Stimulated activated naive CD8-positive, alpha-beta T cell treated with anti-CD3 and anti-CD28 coated beads, Interleukin-15, amount 100 ng/mL, for 72 hours (primary cell): ENCODE measurements around the gene PAPLN.
"Not testable (repeated sequence)": the region's sequence is repeated elsewhere in the genome, so short reads cannot be mapped to it uniquely, and the experiment has no call there.

Source experiments
- ATAC-seq: fragments of 150-1000 bp; cut with Tn5 transposase; 2 replicates; pipeline ENCODE4 v1.10.0; 2021; ENCODE audit warnings: mild to moderate bottlenecking, moderate library complexity
- DNase-seq, 2 donors: peaks; one replicate each; pipeline ENCODE4 v3.0.0; 2021 to 2022
- H3K27ac Mint-ChIP-seq, 2 donors: one replicate each; pipeline ENCODE4 v1.8.0; 2022; ENCODE audit warnings: mild to moderate bottlenecking in 2 of 2, mixed read lengths in 2 of 2, moderate library complexity in 2 of 2
- H3K27me3 Mint-ChIP-seq: one replicate; pipeline ENCODE4 v1.8.0; 2022; ENCODE audit warnings: mixed read lengths
- H3K4me1 Mint-ChIP-seq: one replicate; pipeline ENCODE4 v1.8.0; 2022; ENCODE audit warnings: mild to moderate bottlenecking, mixed read lengths
- H3K4me3 Mint-ChIP-seq, 2 donors: one replicate each; pipeline ENCODE4 v1.8.0; 2022; ENCODE audit warnings: mild to moderate bottlenecking in 2 of 2, mixed read lengths in 2 of 2, moderate library complexity in 1 of 2
- H3K9me3 Mint-ChIP-seq, 2 donors: one replicate each; pipeline ENCODE4 v1.8.0; 2022; ENCODE audit warnings: mixed read lengths in 2 of 2

PAPLN gene

DNA sequence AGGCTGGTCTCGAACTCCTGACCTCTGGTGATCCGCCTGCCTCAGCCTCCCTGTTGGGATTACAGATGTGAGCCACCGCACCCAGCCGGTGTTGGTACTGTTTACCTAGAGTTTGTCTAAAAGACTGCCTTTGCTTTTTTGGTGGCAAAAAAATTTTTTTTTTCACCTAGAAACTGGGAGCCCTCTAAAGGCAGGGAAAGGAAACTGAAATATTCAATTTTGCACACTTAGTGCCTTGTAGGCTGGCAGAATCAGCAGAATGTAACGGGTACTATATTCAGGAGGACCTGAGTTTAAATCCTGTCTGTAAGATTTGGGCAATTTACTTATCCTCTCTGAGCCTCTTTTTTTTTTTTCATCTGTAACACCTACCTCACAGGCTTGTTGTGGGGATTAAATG, 43.6 kb downstream of the PAPLN start:
- no peak for DNase-seq
- H3K27me3 Mint-ChIP-seq, result no peaks in the 10 kb centered on the region
- H3K4me3 Mint-ChIP-seq, result no peak overlapping the region
- peaks cover 8% of the 10 kb centered on the region for H3K4me1 Mint-ChIP-seq
- no peak overlapping the region for H3K27ac Mint-ChIP-seq
- ATAC-seq, result no peak
- no peaks in the 10 kb centered on the region for H3K9me3 Mint-ChIP-seq

GRCh38 chr14:73283608-73284379, 46.5 kb downstream of the PAPLN start:
- no peaks in the 10 kb centered on the region for H3K27me3 Mint-ChIP-seq
- no peaks in the 10 kb centered on the region for H3K9me3 Mint-ChIP-seq
- no peak overlapping the region for H3K4me3 Mint-ChIP-seq
- no peak for DNase-seq
- H3K27ac Mint-ChIP-seq, result no peak overlapping the region
- H3K4me1 Mint-ChIP-seq, result peaks cover 9% of the 10 kb centered on the region
- ATAC-seq, result no peak

DNA sequence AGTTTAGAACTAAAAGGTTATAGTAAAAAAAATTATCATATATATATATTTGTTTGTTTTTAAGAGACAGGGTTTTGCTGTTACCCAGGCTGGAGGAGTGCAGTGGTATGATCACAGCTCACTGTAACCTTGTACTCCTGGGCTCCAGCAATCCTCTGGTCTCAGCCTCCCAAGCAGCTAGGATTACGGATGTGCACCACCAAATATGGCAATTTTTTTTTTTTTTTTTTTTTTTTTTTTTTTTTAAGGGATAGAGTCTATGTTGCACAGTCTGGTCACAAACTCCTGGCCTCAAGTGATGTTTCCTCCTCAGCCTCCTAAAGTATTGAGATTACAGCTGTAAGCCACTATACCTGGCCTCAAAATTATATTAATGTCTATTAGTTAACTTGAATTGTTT, 48.7 kb downstream of the PAPLN start:
- no peaks in the 10 kb centered on the region for H3K9me3 Mint-ChIP-seq
- no peak for DNase-seq
- no peak overlapping the region for H3K27ac Mint-ChIP-seq
- no peak for ATAC-seq
- H3K4me3 Mint-ChIP-seq, result no peak overlapping the region
- no peaks in the 10 kb centered on the region for H3K27me3 Mint-ChIP-seq
- H3K4me1 Mint-ChIP-seq, result peaks cover 31% of the 10 kb centered on the region

- ATAC-seq, result no peak
- DNase-seq, result no peak
- Mint-ChIP-seq H3K4me1 (peaks cover 34% of the 10 kb centered on the region), H3K4me3 (no peak overlapping the region), H3K27me3 (no peaks in the 10 kb centered on the region), H3K9me3 (no peaks in the 10 kb centered on the region), H3K27ac (no peak overlapping the region)
These were observed 49.3 kb downstream of the PAPLN start for GRCh38 chr14:73286598-73286997.

GRCh38 chr14:73287071-73287470, 49.8 kb downstream of the PAPLN start:
- Mint-ChIP-seq H3K9me3 (no peaks in the 10 kb centered on the region), H3K27ac (no peak overlapping the region), H3K4me1 (peaks cover 34% of the 10 kb centered on the region), H3K27me3 (no peaks in the 10 kb centered on the region), H3K4me3 (no peak overlapping the region)
- no peak for ATAC-seq
- no peak for DNase-seq

DNA sequence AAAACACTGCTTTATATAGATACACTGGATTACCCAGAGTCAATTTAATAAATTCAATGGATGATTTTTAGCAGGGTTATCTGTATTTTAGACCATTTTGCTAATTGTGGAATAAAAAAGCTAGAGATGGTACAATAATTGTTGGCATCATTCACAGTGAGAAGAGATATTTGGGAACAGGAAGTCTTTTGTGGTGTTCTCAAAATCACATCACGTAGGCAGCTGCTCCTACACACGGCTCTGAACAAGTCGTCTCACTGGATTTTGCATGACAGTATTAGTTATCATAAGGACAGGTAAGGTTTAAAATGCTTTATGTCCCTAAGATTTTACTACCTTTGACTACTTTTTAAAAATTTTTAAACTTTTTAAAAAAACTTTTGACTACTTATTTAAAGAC, 52.0 kb downstream of the PAPLN start:
- no peaks in the 10 kb centered on the region for H3K9me3 Mint-ChIP-seq
- H3K4me3 Mint-ChIP-seq, result peak overlapping the region in 1 of 2 donors; percentile 37
- DNase-seq (no peak), ATAC-seq (no peak)
- H3K27me3 Mint-ChIP-seq, result no peaks in the 10 kb centered on the region
- no peak overlapping the region for H3K27ac Mint-ChIP-seq
- peaks cover 42% of the 10 kb centered on the region for H3K4me1 Mint-ChIP-seq

GRCh38 chr14:73289729-73290128, 52.4 kb downstream of the PAPLN start:
- peaks cover 43% of the 10 kb centered on the region for H3K4me1 Mint-ChIP-seq
- H3K9me3 Mint-ChIP-seq, result no peaks in the 10 kb centered on the region
- no peak for DNase-seq
- H3K27me3 Mint-ChIP-seq, result no peaks in the 10 kb centered on the region
- peak overlapping the region; percentile 8 to 37 for H3K4me3 Mint-ChIP-seq
- no peak overlapping the region for H3K27ac Mint-ChIP-seq
- ATAC-seq, result no peak

DNA sequence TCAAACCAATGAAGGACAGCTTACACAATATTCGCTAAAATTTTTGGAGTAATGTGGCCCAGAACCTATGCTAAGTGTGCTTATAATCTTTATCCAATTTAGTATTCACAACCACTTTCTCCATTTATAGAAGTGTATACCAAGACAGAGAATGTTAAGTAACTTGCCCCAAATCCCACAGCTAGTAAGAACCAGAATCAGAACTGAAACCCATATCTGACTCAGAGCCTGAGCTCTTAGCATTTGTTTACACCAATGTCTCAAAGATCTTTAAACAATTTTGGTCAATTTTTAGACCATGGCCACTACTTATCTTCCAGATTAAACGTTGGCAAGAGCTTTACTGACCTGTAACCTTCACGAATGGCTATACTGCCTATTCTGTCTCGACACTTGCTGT, 53.0 kb downstream of the PAPLN start:
- Mint-ChIP-seq H3K27ac (no peak overlapping the region), H3K27me3 (no peaks in the 10 kb centered on the region), H3K4me1 (peaks cover 43% of the 10 kb centered on the region), H3K9me3 (no peaks in the 10 kb centered on the region), H3K4me3 (peak overlapping the region; percentile 8 to 37)
- ATAC-seq (peak; percentile 96), DNase-seq (peak in 1 of 2 donors; percentile 34)

DNA sequence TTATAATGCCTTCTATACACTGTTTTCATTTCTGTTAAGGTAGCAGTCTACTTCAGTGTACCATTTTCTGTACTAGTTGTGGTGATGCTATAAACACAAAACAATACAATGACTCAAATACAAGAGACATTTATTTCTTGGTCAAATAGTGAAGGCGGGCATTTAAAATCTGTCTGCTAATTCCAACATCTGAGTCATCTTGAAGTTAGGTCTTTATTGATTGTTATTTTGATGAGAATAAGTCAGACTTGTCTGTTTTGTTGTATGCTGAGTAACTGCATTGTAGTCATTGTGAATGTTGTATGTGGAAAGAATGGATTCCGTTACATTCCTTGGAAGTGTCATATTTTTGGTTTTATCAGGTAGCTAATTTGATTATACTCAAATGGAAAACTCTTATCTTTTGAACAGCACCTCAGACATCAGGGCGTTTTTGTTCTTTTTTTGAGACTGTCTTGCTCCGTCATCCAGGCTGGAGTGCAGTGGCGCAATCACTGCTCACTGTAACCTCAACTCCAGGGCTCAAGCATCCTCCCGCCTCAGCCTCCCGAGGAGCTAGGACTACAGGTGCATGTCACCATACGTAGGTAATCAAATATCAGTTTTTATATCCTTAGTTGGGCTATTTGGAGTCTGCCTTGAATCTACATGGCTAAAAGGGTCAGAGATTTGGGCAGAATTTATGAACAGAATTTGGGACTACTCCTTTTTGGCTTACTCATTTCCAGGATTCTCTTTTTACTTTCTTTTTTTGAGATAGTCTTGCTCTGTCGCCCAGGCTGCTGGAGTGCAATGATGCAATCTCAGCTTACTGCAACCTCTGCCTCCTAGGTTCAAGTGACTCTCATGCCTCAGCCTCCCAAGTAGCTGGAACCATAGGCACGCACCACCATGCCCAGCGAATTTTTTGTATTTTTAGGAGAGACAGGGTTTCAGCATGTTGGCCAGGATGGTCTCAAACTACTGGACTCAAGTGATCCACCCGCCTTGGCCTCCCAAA, 56.8 kb downstream of the PAPLN start:
- ATAC-seq, result no peak
- no peaks in the 10 kb centered on the region for H3K9me3 Mint-ChIP-seq
- H3K4me1 Mint-ChIP-seq, result peaks cover 39% of the 10 kb centered on the region
- no peak overlapping the region for H3K4me3 Mint-ChIP-seq
- H3K27ac Mint-ChIP-seq, result no peak overlapping the region
- H3K27me3 Mint-ChIP-seq, result no peaks in the 10 kb centered on the region
- no peak for DNase-seq

DNA sequence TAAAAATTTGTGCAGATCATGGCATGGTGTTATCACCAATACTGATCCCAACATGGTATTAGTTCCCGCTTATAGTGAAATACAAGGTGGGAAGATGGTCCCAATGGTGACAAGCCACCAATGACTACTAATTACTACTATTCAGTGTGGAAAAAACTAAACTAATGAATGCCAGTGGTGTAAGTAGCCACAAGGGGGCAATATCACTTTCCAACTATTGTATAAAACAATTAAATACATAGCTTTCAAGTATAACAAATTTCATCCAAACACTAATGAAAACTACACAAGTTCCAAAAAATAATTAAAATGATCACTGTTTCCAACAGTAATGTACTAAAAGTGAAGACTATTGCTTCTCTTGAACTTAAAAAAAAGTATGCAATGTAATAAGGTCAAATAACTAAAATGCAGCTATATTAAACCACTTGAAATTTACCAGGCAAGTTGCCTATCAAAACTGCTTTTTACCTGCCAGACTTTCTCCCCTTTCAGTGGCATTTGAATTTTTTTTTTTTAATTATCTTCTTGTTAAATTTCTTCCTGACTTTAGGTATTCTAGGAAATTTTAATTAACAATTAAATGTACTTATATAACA, 58.0 kb downstream of the PAPLN start:
- Mint-ChIP-seq H3K4me1 (peaks cover 27% of the 10 kb centered on the region), H3K27me3 (no peaks in the 10 kb centered on the region), H3K4me3 (no peak overlapping the region), H3K27ac (no peak overlapping the region), H3K9me3 (no peaks in the 10 kb centered on the region)
- no peak for DNase-seq
- no peak for ATAC-seq

DNA sequence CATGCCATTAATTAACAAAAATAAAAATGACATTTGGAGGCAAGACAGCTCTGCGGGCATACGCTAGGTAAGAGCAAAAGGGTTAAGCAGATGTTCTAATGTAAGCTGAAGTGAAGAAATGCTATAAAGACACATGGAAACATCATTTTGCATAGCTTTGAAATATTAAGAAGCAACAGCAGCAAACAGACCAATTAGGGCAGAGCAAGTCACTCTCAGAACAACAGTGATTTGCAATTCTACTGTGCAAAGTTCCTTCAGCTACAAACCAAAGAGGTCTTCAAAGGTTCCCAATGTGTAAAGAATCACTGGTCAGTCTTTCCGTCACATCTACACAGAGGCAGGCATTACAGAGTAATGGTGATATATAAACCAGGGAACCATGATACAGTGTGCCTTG, 68.2 kb downstream of the PAPLN start:
- Mint-ChIP-seq H3K9me3 (no peaks in the 10 kb centered on the region), H3K4me3 (no peak overlapping the region), H3K4me1 (peaks cover 6% of the 10 kb centered on the region), H3K27ac (no peak overlapping the region), H3K27me3 (no peaks in the 10 kb centered on the region)
- no peak for ATAC-seq
- DNase-seq, result no peak

DNA sequence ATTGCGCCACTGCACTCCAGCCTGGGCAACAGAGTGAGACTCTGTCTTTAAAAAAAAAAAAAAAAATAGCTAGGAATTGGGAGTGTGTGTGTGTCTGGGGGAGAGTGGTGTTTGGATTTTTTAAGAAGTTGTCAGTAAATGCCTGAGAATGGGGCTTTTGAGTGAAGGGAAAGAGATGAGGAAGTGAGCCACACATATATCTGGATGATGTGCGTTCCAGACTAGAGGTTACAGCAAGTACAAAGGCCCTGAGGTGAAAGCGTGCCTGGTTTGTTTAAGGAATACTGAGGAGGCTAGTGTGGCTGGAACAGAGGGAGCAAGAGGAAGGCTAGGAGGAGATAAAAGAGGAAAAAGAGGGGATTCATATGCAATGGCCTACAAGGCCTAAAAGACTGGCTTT, 70.0 kb downstream of the PAPLN start:
- no peak overlapping the region for H3K4me3 Mint-ChIP-seq
- H3K9me3 Mint-ChIP-seq, result no peaks in the 10 kb centered on the region
- no peak for DNase-seq
- peak overlapping the region in 1 of 2 donors; percentile 59 for H3K27ac Mint-ChIP-seq
- H3K4me1 Mint-ChIP-seq, result peaks cover 9% of the 10 kb centered on the region
- no peak for ATAC-seq
- H3K27me3 Mint-ChIP-seq, result no peaks in the 10 kb centered on the region

DNA sequence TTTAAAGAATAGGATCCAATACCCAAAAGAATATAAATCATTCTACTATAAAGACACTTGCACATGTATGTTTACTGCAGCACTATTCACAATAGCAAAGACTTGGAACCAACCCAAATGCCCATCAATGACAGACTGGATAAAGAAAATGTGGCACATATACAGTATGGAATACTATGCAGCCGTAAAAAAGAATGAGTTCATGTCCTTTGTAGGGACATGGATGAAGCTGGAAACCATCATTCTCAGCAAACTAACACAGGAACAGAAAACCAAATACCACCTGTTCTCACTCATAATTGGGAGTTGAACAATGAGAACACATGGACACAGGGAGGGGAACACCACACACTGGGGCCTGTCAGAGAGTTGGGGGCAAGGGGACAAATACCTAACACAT, 71.9 kb downstream of the PAPLN start:
- H3K4me1 Mint-ChIP-seq, result peaks cover 10% of the 10 kb centered on the region
- ATAC-seq, H3K4me3 Mint-ChIP-seq, H3K27me3 Mint-ChIP-seq, H3K27ac Mint-ChIP-seq, DNase-seq, H3K9me3 Mint-ChIP-seq: not testable (repeated sequence)

DNA sequence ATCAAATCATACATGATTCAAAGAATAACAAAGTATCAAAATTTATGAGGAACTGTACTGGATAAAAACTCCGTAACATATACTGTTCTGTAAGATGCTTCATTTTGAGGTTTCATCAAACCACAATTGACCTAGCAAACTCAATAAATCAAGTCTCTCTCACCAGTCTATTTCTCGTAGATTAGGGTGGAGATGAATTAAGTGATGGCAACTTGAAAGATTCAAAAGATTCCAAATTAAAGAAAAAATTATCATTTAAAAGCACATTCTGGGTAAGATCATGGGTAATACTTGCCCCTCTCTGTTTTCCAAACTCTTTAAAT, 74.4 kb downstream of the PAPLN start:
- Mint-ChIP-seq H3K9me3 (no peaks in the 10 kb centered on the region), H3K4me3 (peak overlapping the region in 1 of 2 donors; percentile 28), H3K27me3 (no peaks in the 10 kb centered on the region), H3K27ac (peak overlapping the region in 1 of 2 donors; percentile 57), H3K4me1 (peaks cover 8% of the 10 kb centered on the region)
- ATAC-seq, result no peak
- DNase-seq, result no peak

DNA sequence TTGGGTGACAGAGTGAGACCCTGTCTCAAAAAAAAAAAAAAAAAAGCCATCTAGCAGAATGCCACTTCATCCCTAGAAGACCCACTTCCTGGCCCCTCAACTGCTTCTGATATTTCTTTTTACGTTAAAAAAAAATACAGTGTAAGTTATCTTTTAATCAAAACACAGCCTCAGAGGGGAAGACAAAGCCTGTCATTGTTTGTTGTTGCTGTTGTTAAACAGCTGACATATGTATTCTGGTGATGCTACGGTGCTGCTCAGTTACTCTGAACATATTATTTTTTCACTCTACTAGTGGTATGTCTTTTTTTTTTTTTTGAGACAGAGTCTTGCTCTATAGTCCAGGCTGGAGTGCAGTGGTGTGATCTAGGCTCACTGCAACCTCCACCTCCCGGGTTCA, 75.4 kb downstream of the PAPLN start:
- H3K4me1 Mint-ChIP-seq, result peaks cover 8% of the 10 kb centered on the region
- H3K27ac Mint-ChIP-seq, result no peak overlapping the region
- DNase-seq (no peak), ATAC-seq (no peak)
- no peaks in the 10 kb centered on the region for H3K27me3 Mint-ChIP-seq
- no peak overlapping the region for H3K4me3 Mint-ChIP-seq
- no peaks in the 10 kb centered on the region for H3K9me3 Mint-ChIP-seq

DNA sequence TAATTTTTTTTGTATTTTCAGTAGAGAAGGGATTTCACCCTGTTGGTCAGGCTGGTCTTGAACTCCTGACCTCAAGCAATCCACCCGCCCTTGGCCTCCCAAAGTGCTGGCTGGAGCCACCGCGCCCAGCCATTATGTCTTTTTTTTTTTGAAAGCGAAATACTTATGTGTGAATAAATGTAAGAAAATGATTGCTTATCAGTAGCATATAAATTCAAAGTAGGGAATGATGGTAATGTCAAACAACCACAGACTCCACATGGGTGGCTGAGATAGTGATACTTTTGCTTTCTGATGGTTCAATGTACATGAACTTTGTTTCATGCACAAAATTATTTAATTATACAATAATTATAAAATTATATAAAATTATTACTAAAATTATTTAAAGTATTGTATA, 75.8 kb downstream of the PAPLN start:
- DNase-seq, result no peak
- no peaks in the 10 kb centered on the region for H3K9me3 Mint-ChIP-seq
- H3K4me1 Mint-ChIP-seq, result peaks cover 8% of the 10 kb centered on the region
- H3K27me3 Mint-ChIP-seq, result no peaks in the 10 kb centered on the region
- ATAC-seq, result no peak
- no peak overlapping the region for H3K4me3 Mint-ChIP-seq
- no peak overlapping the region for H3K27ac Mint-ChIP-seq
